CD4-positive, alpha-beta memory T cell (primary cell): ENCODE data around the gene OSBPL8. TPM values are rescaled to one million over a fixed set of nuclear protein-coding genes. Genes with fewer than 3 reads are reported as not detected.

Experiments
- CTCF ChIA-PET: fragments of 350-600 bp; sonication (Branson Sonifier 250); formaldehyde crosslinking; loops from one replicate; lab custom pipeline; 2021; ENCODE audit warnings: inconsistent platforms; ENCODE audit not compliant: partially characterized antibody; lab: Charles Lee
- POLR2A ChIA-PET: fragments of 350-600 bp; sonication (Branson Sonifier 250); formaldehyde crosslinking; loops from one replicate; lab custom pipeline; 2021; ENCODE audit not compliant: partially characterized antibody; lab: Charles Lee
- DNase-seq, 5 donors: peaks; one replicate each; pipeline versions ENCODE4 v3.0.0 to v3.0.0-alpha.2; 2020 to 2022; ENCODE audit warnings: mixed read lengths in 1 of 5
- H3K27ac ChIP-seq: one replicate; pipeline ENCODE4 v1.7.0; 2013; ENCODE audit warnings: low read depth, low read length
- H3K27me3 ChIP-seq: 2 replicates; pipeline ENCODE4 v1.7.0; 2013; ENCODE audit warnings: mild to moderate bottlenecking, low read length, moderate library complexity; ENCODE audit not compliant: insufficient read depth
- H3K36me3 ChIP-seq: 2 replicates; pipeline ENCODE4 v1.7.0; 2013; ENCODE audit warnings: mild to moderate bottlenecking, low read length, moderate library complexity; ENCODE audit not compliant: insufficient read depth
- H3K4me1 ChIP-seq: 2 replicates; pipeline ENCODE4 v1.7.0; 2013; ENCODE audit warnings: mild to moderate bottlenecking, low read length, moderate library complexity; ENCODE audit not compliant: insufficient read depth
- H3K4me3 ChIP-seq, 2 donors: one replicate each; pipeline ENCODE4 v1.7.0; 2013; ENCODE audit warnings: low read length in 2 of 2, mild to moderate bottlenecking in 1 of 2
- H3K9me3 ChIP-seq, 2 donors: one replicate each; pipeline ENCODE4 v1.7.0; 2013; ENCODE audit warnings: low read length in 2 of 2, control low read depth in 1 of 2; ENCODE audit not compliant: control insufficient read depth in 1 of 2
- H3K27ac Mint-ChIP-seq, 7 donors: one replicate each; pipeline ENCODE4 v1.8.0; 2020 to 2021; ENCODE audit warnings: mixed read lengths in 7 of 7, mild to moderate bottlenecking in 6 of 7, inconsistent platforms in 3 of 7, moderate library complexity in 3 of 7
- H3K27me3 Mint-ChIP-seq, 2 donors: one replicate each; pipeline ENCODE4 v1.8.0; 2020 to 2021; ENCODE audit warnings: mixed read lengths in 2 of 2
- H3K36me3 Mint-ChIP-seq, 2 donors: one replicate each; pipeline ENCODE4 v1.8.0; 2020 to 2021; ENCODE audit warnings: mixed read lengths in 2 of 2, inconsistent platforms in 1 of 2, mild to moderate bottlenecking in 1 of 2
- H3K4me1 Mint-ChIP-seq, 4 donors: one replicate each; pipeline ENCODE4 v1.8.0; 2020 to 2021; ENCODE audit warnings: mixed read lengths in 4 of 4, mild to moderate bottlenecking in 1 of 4
- H3K4me3 Mint-ChIP-seq, 8 donors: one replicate each; pipeline ENCODE4 v1.8.0; 2020 to 2021; ENCODE audit warnings: mixed read lengths in 8 of 8, mild to moderate bottlenecking in 7 of 8, moderate library complexity in 6 of 8, inconsistent platforms in 3 of 8
- H3K9me3 Mint-ChIP-seq, 8 donors: one replicate each; pipeline ENCODE4 v1.8.0; 2020 to 2021; ENCODE audit warnings: mixed read lengths in 8 of 8, mild to moderate bottlenecking in 5 of 8, inconsistent platforms in 3 of 8, moderate library complexity in 1 of 8
- intact Hi-C: fragments of 100-400 bp; cut with micrococcal nuclease; formaldehyde crosslinking; loops from one replicate; pipeline ENCODE4 v1.15.1; 2023
- polyA plus RNA-seq, 2 donors: library from polyadenylated mRNA; unstranded; fragments of 300-500 nt; fragmentation: Illumina TruSeq; gene quantifications; one replicate each; pipeline ENCODE4 v1.2.3, GENCODE V29; 2021
- total RNA-seq, 2 experiments: library from RNA; stranded (reverse); gene quantifications; one replicate each; pipeline ENCODE4 v1.2.3, GENCODE V29; 2021

The OSBPL8 gene
- total and polyA plus RNA-seq, 4 experiments from 2014 or later = 126 to 143 (median 129) TPM

- Histone ChIP-seq H3K4me3 (no peak overlapping the region), H3K9me3 (peaks cover 0 to 2% of the 10 kb centered on the region in 2 donors), H3K27ac (no peak overlapping the region), H3K36me3 (no peaks in the 10 kb centered on the region), H3K4me1 (peaks cover 14% of the 10 kb centered on the region), H3K27me3 (no peaks in the 10 kb centered on the region)
- intact Hi-C loops = no loop called here
- no peak for DNase-seq
- H3K27ac Mint-ChIP-seq = no peak overlapping the region
- H3K4me3 Mint-ChIP-seq = no peak overlapping the region
- CTCF ChIA-PET = interaction anchor here (0.8 to 1.5 kb wide), 4 partner anchors 12 to 165 kb away, joined by 3 to 6 read pairs (median 4); no protein-coding TSS in a partner anchor
- H3K9me3 Mint-ChIP-seq = peaks cover 0 to 16% (median 14%) of the 10 kb centered on the region in 8 donors
- peaks cover 16 to 23% of the 10 kb centered on the region in 2 donors for H3K36me3 Mint-ChIP-seq
- H3K4me1 Mint-ChIP-seq = peaks cover 20 to 34% (median 30%) of the 10 kb centered on the region in 4 donors
- POLR2A ChIA-PET = no interaction called here
- no peaks in the 10 kb centered on the region for H3K27me3 Mint-ChIP-seq
Measured at GRCh38 chr12:76421046-76421445, 138.5 kb downstream of the OSBPL8 start.

- POLR2A ChIA-PET = no interaction called here
Measured at GRCh38 chr12:76420222-76420621, 139.3 kb downstream of the OSBPL8 start.

GRCh38 chr12:76417116-76417515 is 142.5 kb downstream of the OSBPL8 start:
- Mint-ChIP-seq H3K27ac (peak overlapping the region in 4 of 7 donors; percentile 26 to 49 (median 46)), H3K27me3 (no peaks in the 10 kb centered on the region), H3K9me3 (no peaks in the 10 kb centered on the region), H3K36me3 (peaks cover 7 to 8% of the 10 kb centered on the region in 2 donors), H3K4me3 (no peak overlapping the region), H3K4me1 (peaks cover 15 to 23% (median 20%) of the 10 kb centered on the region in 4 donors)
- Histone ChIP-seq H3K27ac (no peak overlapping the region), H3K4me3 (no peak overlapping the region), H3K36me3 (no peaks in the 10 kb centered on the region), H3K4me1 (peaks cover 14% of the 10 kb centered on the region), H3K27me3 (no peaks in the 10 kb centered on the region), H3K9me3 (no peaks in the 10 kb centered on the region)
- DNase-seq = no peak
- ChIA-PET CTCF (interaction anchor here (1.1 kb wide), 2 partner anchors 60 to 169 kb away, joined by 3 to 4 read pairs; no protein-coding TSS in a partner anchor), POLR2A (no interaction called here)
- intact Hi-C loops = loop anchor here (5.0 kb wide), 1 partner anchor 35 kb away; no protein-coding TSS in a partner anchor

More at GRCh38 chr12:76420222-76420621, 139.3 kb downstream of the OSBPL8 start:
- intact Hi-C loops = no loop called here
- Histone ChIP-seq H3K4me1 (peaks cover 14% of the 10 kb centered on the region), H3K27me3 (no peaks in the 10 kb centered on the region), H3K9me3 (no peaks in the 10 kb centered on the region), H3K36me3 (no peaks in the 10 kb centered on the region), H3K4me3 (no peak overlapping the region), H3K27ac (no peak overlapping the region)
- no peaks in the 10 kb centered on the region for H3K27me3 Mint-ChIP-seq
- no peak overlapping the region for H3K27ac Mint-ChIP-seq
- H3K4me3 Mint-ChIP-seq = no peak overlapping the region
- CTCF ChIA-PET = interaction anchor here (1.1 kb wide), 1 partner anchor 12 kb away, joined by 4 read pairs; no protein-coding TSS in a partner anchor
- H3K36me3 Mint-ChIP-seq = peaks cover 9 to 15% of the 10 kb centered on the region in 2 donors
- no peak for DNase-seq
- peaks cover 0 to 10% (median 8%) of the 10 kb centered on the region in 8 donors for H3K9me3 Mint-ChIP-seq
- peaks cover 20 to 34% (median 30%) of the 10 kb centered on the region in 4 donors for H3K4me1 Mint-ChIP-seq

- intact Hi-C loops = no loop called here
- POLR2A ChIA-PET = no interaction called here
Measured at GRCh38 chr12:76413121-76413520, 146.4 kb downstream of the OSBPL8 start.

GRCh38 chr12:76410781-76411180 is 148.8 kb downstream of the OSBPL8 start:
- no peaks in the 10 kb centered on the region for H3K4me1 ChIP-seq
- Mint-ChIP-seq H3K9me3 (no peaks in the 10 kb centered on the region), H3K27ac (no peak overlapping the region), H3K36me3 (peaks cover 8 to 15% of the 10 kb centered on the region in 2 donors), H3K27me3 (no peaks in the 10 kb centered on the region), H3K4me3 (no peak overlapping the region), H3K4me1 (peaks cover 6 to 18% (median 10%) of the 10 kb centered on the region in 4 donors)
- intact Hi-C loops = no loop called here
- H3K4me3 ChIP-seq = no peak overlapping the region
- ChIA-PET POLR2A (no interaction called here), CTCF (interaction anchor here (2.9 kb wide), 1 partner anchor 177 kb away, joined by 10 read pairs; no protein-coding TSS in a partner anchor)
- no peak overlapping the region for H3K27ac ChIP-seq
- no peak for DNase-seq
- H3K36me3 ChIP-seq = peaks cover 4% of the 10 kb centered on the region
- no peaks in the 10 kb centered on the region for H3K9me3 ChIP-seq
- H3K27me3 ChIP-seq = no peaks in the 10 kb centered on the region

More at GRCh38 chr12:76413121-76413520, 146.4 kb downstream of the OSBPL8 start:
- DNase-seq = no peak
- peaks cover 8 to 14% of the 10 kb centered on the region in 2 donors for H3K36me3 Mint-ChIP-seq
- H3K27me3 Mint-ChIP-seq = no peaks in the 10 kb centered on the region
- Histone ChIP-seq H3K27me3 (no peaks in the 10 kb centered on the region), H3K9me3 (no peaks in the 10 kb centered on the region), H3K36me3 (peaks cover 4% of the 10 kb centered on the region), H3K27ac (no peak overlapping the region), H3K4me3 (no peak overlapping the region), H3K4me1 (peaks cover 12% of the 10 kb centered on the region)
- H3K4me1 Mint-ChIP-seq = peaks cover 14 to 25% (median 16%) of the 10 kb centered on the region in 4 donors
- H3K9me3 Mint-ChIP-seq = no peaks in the 10 kb centered on the region
- no peak overlapping the region for H3K27ac Mint-ChIP-seq
- no peak overlapping the region for H3K4me3 Mint-ChIP-seq
- CTCF ChIA-PET = no interaction called here

GRCh38 chr12:76410371-76410770 is 149.2 kb downstream of the OSBPL8 start:
- Histone ChIP-seq H3K27ac (no peak overlapping the region), H3K27me3 (no peaks in the 10 kb centered on the region), H3K4me1 (no peaks in the 10 kb centered on the region), H3K36me3 (peaks cover 4% of the 10 kb centered on the region), H3K9me3 (no peaks in the 10 kb centered on the region), H3K4me3 (no peak overlapping the region)
- no peaks in the 10 kb centered on the region for H3K9me3 Mint-ChIP-seq
- peaks cover 6 to 19% (median 10%) of the 10 kb centered on the region in 4 donors for H3K4me1 Mint-ChIP-seq
- peak overlapping the region in 1 of 7 donors; percentile 10 for H3K27ac Mint-ChIP-seq
- ChIA-PET CTCF (interaction anchor here (1.1 to 2.9 kb wide), 2 partner anchors 46 to 177 kb away, joined by 3 to 10 read pairs; no protein-coding TSS in a partner anchor), POLR2A (no interaction called here)
- DNase-seq = no peak
- intact Hi-C loops = no loop called here
- no peak overlapping the region for H3K4me3 Mint-ChIP-seq
- peaks cover 12 to 18% of the 10 kb centered on the region in 2 donors for H3K36me3 Mint-ChIP-seq
- H3K27me3 Mint-ChIP-seq = no peaks in the 10 kb centered on the region

GRCh38 chr12:76409074-76409473 is 150.5 kb downstream of the OSBPL8 start:
- H3K36me3 ChIP-seq = peaks cover 4% of the 10 kb centered on the region
- no peak for DNase-seq
- H3K4me1 ChIP-seq = no peaks in the 10 kb centered on the region
- no peaks in the 10 kb centered on the region for H3K27me3 ChIP-seq
- no peak overlapping the region for H3K27ac ChIP-seq
- peaks cover 6 to 18% (median 10%) of the 10 kb centered on the region in 4 donors for H3K4me1 Mint-ChIP-seq
- no peaks in the 10 kb centered on the region for H3K9me3 ChIP-seq
- H3K36me3 Mint-ChIP-seq = peaks cover 14 to 20% of the 10 kb centered on the region in 2 donors
- H3K4me3 Mint-ChIP-seq = no peak overlapping the region
- no peak overlapping the region for H3K4me3 ChIP-seq
- intact Hi-C loops = no loop called here
- ChIA-PET CTCF (interaction anchor here (0.6 to 2.9 kb wide), 7 partner anchors 12 to 250 kb away, joined by 3 to 10 read pairs (median 3); partner anchors contain the start of gene BBS10), POLR2A (no interaction called here)
- H3K9me3 Mint-ChIP-seq = no peaks in the 10 kb centered on the region
- H3K27me3 Mint-ChIP-seq = no peaks in the 10 kb centered on the region
- H3K27ac Mint-ChIP-seq = peak overlapping the region in 5 of 7 donors; percentile 3 to 69 (median 14)
